NB4 (cell line): ENCODE data around the gene OSM.

Source experiments
- CTCF ChIP-seq: IDR thresholded peaks from one replicate; pipeline ENCODE4 v1.5.1; 2012; ENCODE audit warnings: low read depth, low read length
- MAX ChIP-seq: IDR thresholded peaks from 2 replicates; pipeline ENCODE4 v1.6.1; 2011; ENCODE audit warnings: low read depth, low read length
- POLR2A ChIP-seq: IDR thresholded peaks from 2 replicates; pipeline ENCODE4 v1.6.1; 2011; ENCODE audit warnings: mild to moderate bottlenecking; ENCODE audit not compliant: insufficient read length; ENCODE audit errors: extremely low read depth

- no peak for TF ChIP-seq CTCF
- TF ChIP-seq POLR2A = no peak
- TF ChIP-seq MAX = no peak
These were observed 6.0 kb downstream of the OSM start for GRCh38 chr22:30260682-30261081.
